Psoas muscle (tissue), 8 donors: ENCODE results near the gene CDX2. TPM values are rescaled to one million over a fixed set of nuclear protein-coding genes. Genes with fewer than 3 reads are reported as not detected.

Source experiments
- ATAC-seq, 4 donors: fragments of 200-7000 bp; cut with Tn5 transposase; one replicate each; pipeline ENCODE4 v1.9.1; 2020; ENCODE audit warnings: moderate library complexity in 3 of 4, mild to moderate bottlenecking in 2 of 4
- DNase-seq, 2 donors: peaks; one replicate each; pipeline ENCODE4 v3.0.0-alpha.2; 2020
- H3K27ac ChIP-seq: fragments of 200-600 bp; one replicate; pipeline ENCODE4 v1.8.0; 2022
- H3K27me3 ChIP-seq, 3 donors: fragments of 200-600 bp in 1 of 3; one replicate each; pipeline versions ENCODE4 v1.6.1 to v1.8.0; 2013 to 2022; ENCODE audit warnings: low read length in 2 of 3, mild to moderate bottlenecking in 2 of 3, moderate library complexity in 1 of 3; ENCODE audit not compliant: insufficient read depth in 3 of 3
- H3K36me3 ChIP-seq, 2 donors: fragments of 200-600 bp in 1 of 2; one replicate each; pipeline versions ENCODE4 v1.6.1 to v1.8.0; 2013 to 2022; ENCODE audit warnings: low read depth in 1 of 2, mild to moderate bottlenecking in 1 of 2, moderate library complexity in 1 of 2; ENCODE audit not compliant: insufficient read depth in 1 of 2
- H3K4me1 ChIP-seq: fragments of 200-600 bp; one replicate; pipeline ENCODE4 v1.8.0; 2022
- H3K4me3 ChIP-seq: fragments of 200-600 bp; one replicate; pipeline ENCODE4 v1.8.0; 2022; ENCODE audit warnings: mild to moderate bottlenecking
- H3K9me3 ChIP-seq: fragments of 200-600 bp; one replicate; pipeline ENCODE4 v1.8.0; 2022
- CTCF ChIP-seq: fragments of 200-600 bp; IDR thresholded peaks from one replicate; pipeline ENCODE4 v1.8.0; 2022; ENCODE audit warnings: antibody characterized with exemption
- WGBS, 3 donors: extraction: QIAGEN DNeasy Blood & Tissue Kit; methylation state at CpG; one replicate each; pipeline versions ENCODE4 v1.1.6 to v1.1.7; 2013; 5-methylcytosine and 5-hydroxymethylcytosine counted together
- intact Hi-C, 2 donors: fragments of 100-400 bp; cut with DNase I; formaldehyde crosslinking; loops; one replicate each; pipeline versions ENCODE4 v1.11.0 to v1.14.2; 2022
- polyA plus RNA-seq, 3 donors: library from polyadenylated mRNA; stranded (reverse); fragments of 200-250 nt; gene quantifications; one replicate each; pipeline ENCODE4 v1.2.3, GENCODE V29; 2013
- total RNA-seq, 4 donors: library from RNA; stranded (reverse); fragmentation: NEBNext Ultra II Directional in 2 of 4; extraction: Animal tissue kit (Norgen Biotek cat#: 25700) in 2 of 4; gene quantifications; one replicate each; pipeline versions ENCODE4 v1.2.1 to v1.2.4, GENCODE V29; 2021 to 2023
- donor health status: healthy with polysubstance abuse.
- donor health status: DM: no; HTN: no; CAD: no; lungs with moderate emphysema.
- donor health status: Bipolar disorder and iron deficiency.
- donor health status: healthy.
- donor health status: DM: yes; HTN: yes; CAD: no.
- donor health status: DM: no; HTN: no; CAD: no.
- donor health status: DM: no; HTN: no; CAD: no.
- donor health status: DM: yes; HTN: yes; CAD: no.

The CDX2 gene
- total and polyA plus RNA-seq, 7 donors, result 0.03 TPM; not detected in 6

- Histone ChIP-seq H3K4me1 (peaks cover 23% of the 10 kb centered on the region), H3K27ac (no peak overlapping the region), H3K4me3 (peak overlapping the region; percentile 61), H3K36me3 (no peaks in the 10 kb centered on the region), H3K27me3 (peaks cover 4 to 100% (median 56%) of the 10 kb centered on the region in 3 donors), H3K9me3 (no peaks in the 10 kb centered on the region)
- intact Hi-C loops, result no loop called here
- no peak for DNase-seq
- no peak for ATAC-seq
- no peak for TF ChIP-seq CTCF
- WGBS, 3 donors, result 17 to 20% (median 19%) methylated on average over 23 of the region's 23 CpGs
Measured at GRCh38 chr13:27918918-27919658, 50.0 kb downstream of the CDX2 start.

- Histone ChIP-seq H3K4me3 (no peak overlapping the region), H3K9me3 (no peaks in the 10 kb centered on the region), H3K27me3 (peaks cover 0 to 100% (median 56%) of the 10 kb centered on the region in 3 donors), H3K4me1 (peaks cover 23% of the 10 kb centered on the region), H3K36me3 (no peaks in the 10 kb centered on the region), H3K27ac (no peak overlapping the region)
- intact Hi-C loops, result no loop called here
- 13 to 14% (median 14%) methylated on average over 42 to 46 of the region's 46 CpGs for WGBS, 3 donors
- DNase-seq, result no peak
- no peak for TF ChIP-seq CTCF
- ATAC-seq, result no peak
Measured at GRCh38 chr13:27918041-27918917, 50.8 kb downstream of the CDX2 start.

- TF ChIP-seq CTCF, result no peak
- Histone ChIP-seq H3K27ac (no peak overlapping the region), H3K4me1 (peaks cover 23% of the 10 kb centered on the region), H3K4me3 (no peak overlapping the region), H3K27me3 (peaks cover 0 to 93% (median 48%) of the 10 kb centered on the region in 3 donors), H3K9me3 (no peaks in the 10 kb centered on the region), H3K36me3 (no peaks in the 10 kb centered on the region)
- intact Hi-C loops, result no loop called here
- DNase-seq (no peak), ATAC-seq (no peak)
- whole genome bisulfite sequencing, 3 donors, result 2 to 6% (median 6%) methylated on average over 48 of the region's 48 CpGs
Measured at GRCh38 chr13:27917121-27917947, 51.8 kb downstream of the CDX2 start.

- no peak overlapping the region for H3K4me3 ChIP-seq
- 36 to 46% (median 46%) methylated on average over 10 of the region's 10 CpGs for WGBS, 3 donors
- no peak for DNase-seq
- H3K27ac ChIP-seq, result no peak overlapping the region
- ATAC-seq, result no peak
- no peaks in the 10 kb centered on the region for H3K36me3 ChIP-seq
- H3K4me1 ChIP-seq, result peaks cover 11% of the 10 kb centered on the region
- intact Hi-C loops, result no loop called here
- H3K27me3 ChIP-seq, result peaks cover under 1 to 75% (median 32%) of the 10 kb centered on the region in 3 donors
- no peak for TF ChIP-seq CTCF
- no peaks in the 10 kb centered on the region for H3K9me3 ChIP-seq
Measured at GRCh38 chr13:27915301-27916207, 53.6 kb downstream of the CDX2 start.
